Ishikawa (cell line): Measurements from ENCODE around the gene ASB5.

Experiments
- CEBPB ChIP-seq: IDR thresholded peaks from 2 replicates; pipeline ENCODE4 v1.6.1; 2012
- CREB1 ChIP-seq: IDR thresholded peaks from 2 replicates; pipeline ENCODE4 v1.6.1; 2012; ENCODE audit warnings: low read depth
- EGR1 ChIP-seq: IDR thresholded peaks from 2 replicates; pipeline ENCODE4 v1.6.1; 2012
- EP300 ChIP-seq: IDR thresholded peaks from 2 replicates; pipeline ENCODE4 v1.6.1; 2012; ENCODE audit warnings: borderline replicate concordance
- FOXM1 ChIP-seq: IDR thresholded peaks from 2 replicates; pipeline ENCODE4 v1.6.1; 2012; ENCODE audit warnings: low read depth, borderline replicate concordance
- NFIC ChIP-seq: IDR thresholded peaks from 2 replicates; pipeline ENCODE4 v1.6.1; 2012
- RAD21 ChIP-seq: IDR thresholded peaks from 2 replicates; pipeline ENCODE4 v1.6.1; 2012; ENCODE audit warnings: low read depth
- TAF1 ChIP-seq: IDR thresholded peaks from 2 replicates; pipeline ENCODE4 v1.6.1; 2012; ENCODE audit warnings: low read depth, mild to moderate bottlenecking
- TCF12 ChIP-seq: IDR thresholded peaks from 2 replicates; pipeline ENCODE4 v1.6.1; 2012; ENCODE audit warnings: low read depth
- TEAD4 ChIP-seq: IDR thresholded peaks from 2 replicates; pipeline ENCODE4 v1.6.1; 2012
- YY1 ChIP-seq: IDR thresholded peaks from 2 replicates; pipeline ENCODE4 v1.6.1; 2012; ENCODE audit warnings: low read depth
- ZBTB7A ChIP-seq: IDR thresholded peaks from 2 replicates; pipeline ENCODE4 v1.6.1; 2012; ENCODE audit warnings: low read depth
- TF ChIP-seq, protein P1 (sequence below): IDR thresholded peaks from 2 replicates; pipeline ENCODE4 v1.6.1; 2012
- TF ChIP-seq, protein P2 (sequence below): IDR thresholded peaks from 2 replicates; pipeline ENCODE4 v1.6.1; 2012
- TF ChIP-seq, protein P3 (sequence below): IDR thresholded peaks from 2 replicates; pipeline ENCODE4 v1.6.1; 2012; ENCODE audit warnings: low read depth, mild to moderate bottlenecking

ASB5 gene

DNA sequence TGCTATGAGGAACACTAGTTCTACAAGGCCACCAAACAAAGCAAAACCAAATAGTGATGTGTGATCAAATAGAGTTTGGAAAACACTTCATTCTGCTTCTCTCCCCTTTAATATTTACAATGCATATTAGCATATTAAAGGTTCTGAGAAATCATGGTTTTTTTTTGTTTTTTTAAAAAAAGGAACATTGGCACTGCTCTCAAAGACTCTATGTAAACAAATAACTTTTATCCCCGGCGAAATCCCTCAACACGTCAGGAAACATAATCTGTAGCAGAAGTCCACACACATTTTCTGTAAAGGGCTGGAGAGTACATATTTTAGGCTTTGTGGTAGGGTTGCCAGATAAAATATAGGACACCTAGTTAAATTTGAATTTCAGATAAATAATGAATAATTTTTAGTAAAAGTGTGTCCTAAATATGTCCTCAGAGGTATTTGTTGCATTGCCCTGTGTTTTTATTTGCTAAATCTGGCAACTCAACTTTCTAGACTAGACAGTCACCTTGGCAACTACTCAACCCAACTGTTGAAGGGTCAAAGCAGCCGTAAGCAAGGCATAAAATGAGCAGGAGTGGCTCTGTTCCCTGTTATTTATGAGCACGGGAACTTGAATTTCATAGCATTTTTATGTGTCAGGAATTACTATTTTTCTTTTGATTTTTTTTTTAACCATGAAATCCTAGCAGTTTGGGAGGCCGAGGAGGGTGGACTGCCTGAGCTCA, 82.2 kb downstream of the ASB5 start:
- no peak for TF ChIP-seq ZBTB7A
- TF ChIP-seq EGR1: no peak
- TF ChIP-seq CREB1: no peak
- no peak for TF ChIP-seq NFIC

DNA sequence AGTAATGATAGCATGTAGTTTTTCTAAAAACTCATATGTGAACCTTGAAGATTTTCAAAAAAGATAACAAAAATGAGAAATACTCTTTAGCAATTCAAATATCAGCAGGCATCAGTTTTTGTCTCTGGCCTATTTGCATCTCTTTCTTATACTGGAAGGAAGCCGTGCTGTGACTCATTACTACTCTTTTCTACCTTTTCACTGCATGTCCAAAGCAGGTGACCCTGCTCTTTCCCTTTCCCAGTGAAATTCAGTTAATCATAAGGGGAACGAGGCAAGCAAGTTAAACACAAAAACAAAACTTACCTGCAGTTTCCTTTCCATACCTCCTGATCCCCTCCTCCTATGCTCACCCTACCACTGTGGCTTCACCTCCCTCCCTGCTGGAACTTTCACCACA, 83.0 kb downstream of the ASB5 start:
- no peak for TF ChIP-seq TCF12
- TF ChIP-seq RAD21: no peak
- TF ChIP-seq, protein P1, sequence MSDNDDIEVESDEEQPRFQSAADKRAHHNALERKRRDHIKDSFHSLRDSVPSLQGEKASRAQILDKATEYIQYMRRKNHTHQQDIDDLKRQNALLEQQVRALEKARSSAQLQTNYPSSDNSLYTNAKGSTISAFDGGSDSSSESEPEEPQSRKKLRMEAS: no peak
- TF ChIP-seq EGR1: no peak
- TF ChIP-seq, protein P2, sequence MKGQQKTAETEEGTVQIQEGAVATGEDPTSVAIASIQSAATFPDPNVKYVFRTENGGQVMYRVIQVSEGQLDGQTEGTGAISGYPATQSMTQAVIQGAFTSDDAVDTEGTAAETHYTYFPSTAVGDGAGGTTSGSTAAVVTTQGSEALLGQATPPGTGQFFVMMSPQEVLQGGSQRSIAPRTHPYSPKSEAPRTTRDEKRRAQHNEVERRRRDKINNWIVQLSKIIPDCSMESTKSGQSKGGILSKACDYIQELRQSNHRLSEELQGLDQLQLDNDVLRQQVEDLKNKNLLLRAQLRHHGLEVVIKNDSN: no peak
- TF ChIP-seq TEAD4: no peak

DNA sequence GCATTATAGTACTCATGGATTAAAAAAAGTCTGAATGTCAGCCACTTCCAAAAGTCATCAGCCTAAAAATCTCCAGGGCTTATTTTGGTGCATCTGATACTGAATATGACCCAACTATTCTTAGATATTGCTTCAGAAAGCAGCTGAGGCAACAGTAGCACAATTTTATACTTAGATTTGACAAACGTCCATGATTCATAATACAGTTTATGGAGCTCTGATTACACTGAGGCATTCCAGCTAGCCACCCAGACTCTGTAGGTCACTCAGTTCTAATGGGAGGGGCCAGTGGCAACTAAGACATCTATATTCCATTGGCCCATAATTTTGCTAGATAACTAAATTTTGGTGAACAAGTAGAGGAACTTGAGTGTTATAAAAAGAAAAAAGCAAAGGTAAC, 84.0 kb downstream of the ASB5 start:
- TF ChIP-seq EGR1: no peak
- TF ChIP-seq RAD21: no peak
- TF ChIP-seq TCF12: no peak
- no peak for TF ChIP-seq CEBPB
- TF ChIP-seq TEAD4: no peak
- TF ChIP-seq NFIC: no peak
- TF ChIP-seq CREB1: no peak
- TF ChIP-seq, protein P3, sequence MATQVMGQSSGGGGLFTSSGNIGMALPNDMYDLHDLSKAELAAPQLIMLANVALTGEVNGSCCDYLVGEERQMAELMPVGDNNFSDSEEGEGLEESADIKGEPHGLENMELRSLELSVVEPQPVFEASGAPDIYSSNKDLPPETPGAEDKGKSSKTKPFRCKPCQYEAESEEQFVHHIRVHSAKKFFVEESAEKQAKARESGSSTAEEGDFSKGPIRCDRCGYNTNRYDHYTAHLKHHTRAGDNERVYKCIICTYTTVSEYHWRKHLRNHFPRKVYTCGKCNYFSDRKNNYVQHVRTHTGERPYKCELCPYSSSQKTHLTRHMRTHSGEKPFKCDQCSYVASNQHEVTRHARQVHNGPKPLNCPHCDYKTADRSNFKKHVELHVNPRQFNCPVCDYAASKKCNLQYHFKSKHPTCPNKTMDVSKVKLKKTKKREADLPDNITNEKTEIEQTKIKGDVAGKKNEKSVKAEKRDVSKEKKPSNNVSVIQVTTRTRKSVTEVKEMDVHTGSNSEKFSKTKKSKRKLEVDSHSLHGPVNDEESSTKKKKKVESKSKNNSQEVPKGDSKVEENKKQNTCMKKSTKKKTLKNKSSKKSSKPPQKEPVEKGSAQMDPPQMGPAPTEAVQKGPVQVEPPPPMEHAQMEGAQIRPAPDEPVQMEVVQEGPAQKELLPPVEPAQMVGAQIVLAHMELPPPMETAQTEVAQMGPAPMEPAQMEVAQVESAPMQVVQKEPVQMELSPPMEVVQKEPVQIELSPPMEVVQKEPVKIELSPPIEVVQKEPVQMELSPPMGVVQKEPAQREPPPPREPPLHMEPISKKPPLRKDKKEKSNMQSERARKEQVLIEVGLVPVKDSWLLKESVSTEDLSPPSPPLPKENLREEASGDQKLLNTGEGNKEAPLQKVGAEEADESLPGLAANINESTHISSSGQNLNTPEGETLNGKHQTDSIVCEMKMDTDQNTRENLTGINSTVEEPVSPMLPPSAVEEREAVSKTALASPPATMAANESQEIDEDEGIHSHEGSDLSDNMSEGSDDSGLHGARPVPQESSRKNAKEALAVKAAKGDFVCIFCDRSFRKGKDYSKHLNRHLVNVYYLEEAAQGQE: no peak
- TF ChIP-seq, protein P2: no peak
- TF ChIP-seq TAF1: no peak
- TF ChIP-seq FOXM1: no peak
- no peak for TF ChIP-seq EP300
- TF ChIP-seq ZBTB7A: no peak
- TF ChIP-seq, protein P1: no peak
- TF ChIP-seq YY1: no peak
